ENCODE data around the gene PCDH17. TPM values are rescaled to one million over a fixed set of nuclear protein-coding genes. Genes with fewer than 3 reads are reported as not detected.

Gene PCDH17
- total and polyA plus RNA-seq, 2 of the 4 experiments (the other 2 are of a cell fraction), result under 0.01 TPM; not detected in 1

GRCh38 chr13:57635541-57636085, 4.1 kb downstream of the PCDH17 start:
- no peak overlapping the region for H2AK5ac ChIP-seq (ENCODE audit: low read depth, low read length)
- H3K9ac ChIP-seq (ENCODE audit: low read depth, low read length), result no peak overlapping the region
- no peak overlapping the region for H4K91ac ChIP-seq (ENCODE audit: insufficient read depth, low read depth, low read length)
- intact Hi-C loops (cut with micrococcal nuclease), result no loop called here
- no peak overlapping the region for H4K8ac ChIP-seq (ENCODE audit: low read depth in 2 of 2, low read length in 2 of 2)
- no peak overlapping the region for H2BK5ac ChIP-seq (ENCODE audit: low read depth, low read length, poor library complexity, severe bottlenecking)
- TF ChIP-seq MAFK (IDR thresholded peaks at IDR 0.05; ENCODE audit: low read depth, low read length) (no peak), SMC3 (IDR thresholded peaks at IDR 0.05; ENCODE audit: low read depth, low read length) (no peak), RAD21 (IDR thresholded peaks at IDR 0.05; ENCODE audit: low read length) (no peak), USF2 (IDR thresholded peaks at IDR 0.05; ENCODE audit: low read depth, low read length) (no peak), CHD1 (IDR thresholded peaks at IDR 0.05; ENCODE audit: low read depth, low read length) (no peak), MXI1 (IDR thresholded peaks at IDR 0.05; ENCODE audit: borderline replicate concordance, low read depth, low read length) (no peak), MAZ (IDR thresholded peaks at IDR 0.05; ENCODE audit: borderline replicate concordance, low read depth, low read length) (no peak), RFX5 (IDR thresholded peaks at IDR 0.05; ENCODE audit: low read depth, low read length) (no peak), POLR2A (IDR thresholded peaks at IDR 0.05; ENCODE audit: low read depth, low read length) (no peak), ELK1 (IDR thresholded peaks at IDR 0.05; ENCODE audit: borderline replicate concordance, low read depth, low read length) (no peak), NFE2L2 (IDR thresholded peaks at IDR 0.05; ENCODE audit: low read depth, low read length) (no peak), RCOR1 (IDR thresholded peaks at IDR 0.05; ENCODE audit: insufficient replicate concordance, low read length) (no peak), FOS (IDR thresholded peaks at IDR 0.05; ENCODE audit: low read depth, low read length) (no peak), CEBPB (IDR thresholded peaks at IDR 0.05; ENCODE audit: low read depth, low read length) (no peak), BHLHE40 (IDR thresholded peaks at IDR 0.05; ENCODE audit: low read depth, low read length) (no peak)
- TF ChIP-seq, protein P1, sequence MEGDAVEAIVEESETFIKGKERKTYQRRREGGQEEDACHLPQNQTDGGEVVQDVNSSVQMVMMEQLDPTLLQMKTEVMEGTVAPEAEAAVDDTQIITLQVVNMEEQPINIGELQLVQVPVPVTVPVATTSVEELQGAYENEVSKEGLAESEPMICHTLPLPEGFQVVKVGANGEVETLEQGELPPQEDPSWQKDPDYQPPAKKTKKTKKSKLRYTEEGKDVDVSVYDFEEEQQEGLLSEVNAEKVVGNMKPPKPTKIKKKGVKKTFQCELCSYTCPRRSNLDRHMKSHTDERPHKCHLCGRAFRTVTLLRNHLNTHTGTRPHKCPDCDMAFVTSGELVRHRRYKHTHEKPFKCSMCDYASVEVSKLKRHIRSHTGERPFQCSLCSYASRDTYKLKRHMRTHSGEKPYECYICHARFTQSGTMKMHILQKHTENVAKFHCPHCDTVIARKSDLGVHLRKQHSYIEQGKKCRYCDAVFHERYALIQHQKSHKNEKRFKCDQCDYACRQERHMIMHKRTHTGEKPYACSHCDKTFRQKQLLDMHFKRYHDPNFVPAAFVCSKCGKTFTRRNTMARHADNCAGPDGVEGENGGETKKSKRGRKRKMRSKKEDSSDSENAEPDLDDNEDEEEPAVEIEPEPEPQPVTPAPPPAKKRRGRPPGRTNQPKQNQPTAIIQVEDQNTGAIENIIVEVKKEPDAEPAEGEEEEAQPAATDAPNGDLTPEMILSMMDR (conservative IDR thresholded peaks at IDR 0.05; ENCODE audit: low read depth, low read length), result no peak
- H2BK15ac ChIP-seq (ENCODE audit: low read depth, low read length), result no peak overlapping the region
- no peak overlapping the region for H4K5ac ChIP-seq (ENCODE audit: low read depth, low read length)
- no peak overlapping the region for H2BK20ac ChIP-seq (ENCODE audit: low read depth, low read length)
- peaks cover 39% of the 10 kb centered on the region for H3K27me3 ChIP-seq (ENCODE audit: control insufficient read depth, insufficient read depth, low read length)
- no peak overlapping the region for H2BK120ac ChIP-seq (ENCODE audit: low read depth, low read length)
- H3K27ac ChIP-seq (ENCODE audit: insufficient read depth, low read length), result no peak overlapping the region
- H2AFZ ChIP-seq (replicated peaks; ENCODE audit: low read length, poor library complexity), result no peak overlapping the region
- H2AK9ac ChIP-seq (replicated peaks; ENCODE audit: low read depth, low read length, poor library complexity), result no peak overlapping the region
- no peaks in the 10 kb centered on the region for H4K20me1 ChIP-seq (ENCODE audit: insufficient read depth, low read length)
- H3K18ac ChIP-seq (ENCODE audit: low read depth, low read length), result no peak overlapping the region
- CTCF ChIA-PET, result interaction anchor here (0.9 kb wide), 1 partner anchor 11 kb away, joined by 6 read pairs; no protein-coding TSS in a partner anchor
- H3K9me3 ChIP-seq (ENCODE audit: control insufficient read depth, insufficient read depth, low read length), result peaks cover 15% of the 10 kb centered on the region
- H3K23ac ChIP-seq (ENCODE audit: low read depth, low read length), result no peak overlapping the region
- no peak for DNase-seq
- no CpG with 5 or more reads among the region's 2 CpGs for WGBS, 2 experiments (ENCODE audit: extremely low coverage in 2 of 2, insufficient read length in 1 of 2)
- H3K4ac ChIP-seq (ENCODE audit: low read depth, low read length), result no peak overlapping the region
- no peak overlapping the region for H3K4me3 ChIP-seq (ENCODE audit: insufficient read depth, low read depth, low read length)
- H3K36me3 ChIP-seq (ENCODE audit: control insufficient read depth, insufficient read depth, low read length), result no peaks in the 10 kb centered on the region
- no peak overlapping the region for H3K56ac ChIP-seq (ENCODE audit: extremely low read depth, insufficient read depth, low read length)
- H3K14ac ChIP-seq (replicated peaks; ENCODE audit: low read depth, low read length), result no peak overlapping the region
- H3K9me1 ChIP-seq (ENCODE audit: insufficient read depth, low read length), result no peaks in the 10 kb centered on the region
- ATAC-seq (ENCODE audit: low read depth), result no peak
- POLR2A ChIA-PET (ENCODE audit: unreplicated experiment), result no interaction called here
- no peaks in the 10 kb centered on the region for H3K79me1 ChIP-seq (ENCODE audit: low read depth in 1 of 2, low read length in 2 of 2)
- in situ Hi-C loops (cut with MboI; ENCODE audit: low sequenced_read_pairs), result loop anchor here (25.0 kb wide), 1 partner anchor 1677 kb away; no protein-coding TSS in a partner anchor
- no TSS peak for BruUV-seq (replicated peaks)
- H3K4me1 ChIP-seq (ENCODE audit: control insufficient read depth, insufficient read depth, low read length), result no peaks in the 10 kb centered on the region
- dilution Hi-C loops (cut with HindIII; ENCODE audit: low sequenced_read_pairs, unreplicated experiment), result no loop called here
- no peak overlapping the region for H3K4me2 ChIP-seq (ENCODE audit: low read depth, low read length)
